H1 (cell line): ENCODE measurements around the gene ACOT9. TPM values are rescaled to one million over a fixed set of nuclear protein-coding genes. Genes with fewer than 3 reads are reported as not detected.

Source experiments
- CTCF ChIA-PET: fragments of 300-600 bp; sonication (Branson Sonifier 250); formaldehyde crosslinking; loops from one replicate; lab custom pipeline; 2021; ENCODE audit not compliant: partially characterized antibody; lab: Charles Lee
- POLR2A ChIA-PET: fragments of 300-600 bp; sonication (Branson Sonifier 250); formaldehyde crosslinking; loops from one replicate; lab custom pipeline; 2021; ENCODE audit warnings: inconsistent platforms; ENCODE audit not compliant: partially characterized antibody; lab: Charles Lee
- DNase-seq, 2 experiments: peaks; one replicate each; pipeline versions ENCODE4 v3.0.0 to v3.0.0-alpha.2; 2010 to 2022; ENCODE audit warnings: low spot score in 2 of 2, low read depth in 1 of 2, mixed read lengths in 1 of 2
- FAIRE-seq: peaks from 2 replicates; lab custom pipeline; 2011; peaks lifted over from hg19 to GRCh38; lab: Jason Lieb, UNC
- H2AFZ ChIP-seq: 2 replicates; pipeline ENCODE4 v1.8.1; 2012; ENCODE audit warnings: low read length, inconsistent platforms
- H2AK5ac ChIP-seq: 2 replicates; pipeline ENCODE4 v1.6.1; 2013; ENCODE audit warnings: low read depth, low read length
- H2BK120ac ChIP-seq: replicated peaks from 2 replicates; pipeline ENCODE3; 2013; ENCODE audit warnings: low read depth, low read length, inconsistent platforms
- H2BK12ac ChIP-seq: 2 replicates; pipeline ENCODE4 v1.6.1; 2013; ENCODE audit warnings: low read depth, low read length
- H2BK15ac ChIP-seq: 2 replicates; pipeline ENCODE4 v1.6.1; 2013; ENCODE audit warnings: low read length
- H2BK20ac ChIP-seq: 2 replicates; pipeline ENCODE4 v1.6.1; 2013; ENCODE audit warnings: low read length
- H2BK5ac ChIP-seq: 2 replicates; pipeline ENCODE4 v1.6.1; 2013; ENCODE audit warnings: low read depth, low read length
- H3K14ac ChIP-seq: 2 replicates; pipeline ENCODE4 v1.6.1; 2013; ENCODE audit warnings: inconsistent platforms; ENCODE audit not compliant: insufficient read length
- H3K18ac ChIP-seq: 2 replicates; pipeline ENCODE4 v1.6.1; 2013; ENCODE audit warnings: low read length; ENCODE audit errors: extremely low read depth
- H3K23ac ChIP-seq: 2 replicates; pipeline ENCODE4 v1.6.1; 2013; ENCODE audit warnings: inconsistent platforms; ENCODE audit not compliant: insufficient read length
- H3K23me2 ChIP-seq: 2 replicates; pipeline ENCODE4 v1.6.1; 2013; ENCODE audit warnings: low read depth, low read length
- H3K27ac ChIP-seq: 2 replicates; pipeline ENCODE4 v1.6.1; 2011; ENCODE audit warnings: low read depth, low read length, inconsistent platforms
- H3K27me3 ChIP-seq, 4 experiments: replicated peaks in 1 of 4; 1 replicate in 1 of 4; 2 replicates in 3 of 4; pipeline versions ENCODE4 v1.6.1 to v1.8.1; 2011 to 2013; ENCODE audit warnings: low read length in 3 of 4, mild to moderate bottlenecking in 3 of 4, inconsistent platforms in 2 of 4, mixed read lengths in 2 of 4, moderate library complexity in 1 of 4; ENCODE audit not compliant: control insufficient read depth in 3 of 4, insufficient read depth in 3 of 4; ENCODE audit errors: extremely low read depth in 1 of 4
- H3K36me3 ChIP-seq, 4 experiments: 2 replicates each; pipeline versions ENCODE4 v1.6.1 to v1.8.1; 2011 to 2013; ENCODE audit warnings: mild to moderate bottlenecking in 4 of 4, low read length in 3 of 4, moderate library complexity in 2 of 4, control low read depth in 1 of 4, inconsistent platforms in 1 of 4; ENCODE audit not compliant: insufficient read depth in 4 of 4, control insufficient read depth in 2 of 4
- H3K4ac ChIP-seq: replicated peaks from 2 replicates; pipeline ENCODE3; 2013; ENCODE audit warnings: low read length, low read depth, mixed read lengths, inconsistent platforms; ENCODE audit not compliant: insufficient read length
- H3K4me1 ChIP-seq, 4 experiments: replicated peaks in 1 of 4; 1 replicate in 1 of 4; 2 replicates in 3 of 4; pipeline versions ENCODE4 v1.6.1 to v1.8.1; 2011 to 2013; ENCODE audit warnings: low read length in 3 of 4, inconsistent platforms in 2 of 4, mixed read lengths in 1 of 4; ENCODE audit not compliant: insufficient read depth in 4 of 4, control insufficient read depth in 3 of 4
- H3K4me2 ChIP-seq, 2 experiments: 2 replicates each; pipeline versions ENCODE4 v1.6.1 to v1.8.1; 2011 to 2013; ENCODE audit warnings: low read depth in 2 of 2, low read length in 2 of 2, control low read depth in 1 of 2, inconsistent platforms in 1 of 2, mild to moderate bottlenecking in 1 of 2; ENCODE audit not compliant: insufficient read depth in 1 of 2
- H3K4me3 ChIP-seq, 4 experiments: fragments of 200-600, 300-600 bp in 1 of 4; sonication (generic), shearing (Covaris generic), sonication (Bioruptor Twin) in 1 of 4; 2 replicates each; pipeline versions ENCODE4 v1.5.1 to v1.8.1; 2011 to 2016; ENCODE audit warnings: low read length in 4 of 4, low read depth in 3 of 4, control low read depth in 2 of 4, inconsistent platforms in 2 of 4, mild to moderate bottlenecking in 2 of 4, mixed read lengths in 1 of 4, moderate library complexity in 1 of 4; ENCODE audit not compliant: insufficient read depth in 2 of 4; ENCODE audit errors: extremely low read depth in 1 of 4
- H3K56ac ChIP-seq: replicated peaks from 2 replicates; pipeline ENCODE3; 2013; ENCODE audit warnings: low read depth, mild to moderate bottlenecking, mixed read lengths, low read length, inconsistent platforms; ENCODE audit not compliant: insufficient read length
- H3K79me1 ChIP-seq: 2 replicates; pipeline ENCODE4 v1.6.1; 2013; ENCODE audit warnings: low read depth, low read length, control low read depth
- H3K79me2 ChIP-seq, 2 experiments: 2 replicates each; pipeline versions ENCODE4 v1.6.1 to v1.8.1; 2012 to 2013; ENCODE audit warnings: low read length in 2 of 2, mild to moderate bottlenecking in 2 of 2, inconsistent platforms in 1 of 2; ENCODE audit not compliant: insufficient read depth in 2 of 2, control insufficient read depth in 1 of 2
- H3K9ac ChIP-seq, 4 experiments: replicated peaks in 1 of 4; 1 replicate in 1 of 4; 2 replicates in 3 of 4; pipeline versions ENCODE4 v1.6.1 to v1.8.1; 2011 to 2013; ENCODE audit warnings: low read depth in 3 of 4, low read length in 3 of 4, control low read depth in 2 of 4, mild to moderate bottlenecking in 2 of 4, moderate library complexity in 2 of 4, inconsistent platforms in 1 of 4; ENCODE audit errors: extremely low read depth in 1 of 4
- H3K9me3 ChIP-seq, 2 experiments: 2 replicates each; pipeline versions ENCODE4 v1.6.1 to v1.8.1; 2012 to 2013; ENCODE audit warnings: mild to moderate bottlenecking in 2 of 2, moderate library complexity in 2 of 2, control low read depth in 1 of 2, inconsistent platforms in 1 of 2, low read depth in 1 of 2, low read length in 1 of 2, mixed read lengths in 1 of 2; ENCODE audit not compliant: insufficient read depth in 2 of 2
- H4K20me1 ChIP-seq, 2 experiments: replicated peaks in 1 of 2; 2 replicates each; pipeline versions ENCODE3 to v1.8.1; 2011 to 2013; ENCODE audit warnings: inconsistent platforms in 2 of 2, low read length in 2 of 2, mild to moderate bottlenecking in 1 of 2; ENCODE audit not compliant: insufficient read depth in 2 of 2, control insufficient read depth in 1 of 2
- H4K5ac ChIP-seq: 2 replicates; pipeline ENCODE4 v1.6.1; 2013; ENCODE audit warnings: low read length, low read depth, mixed read lengths, inconsistent platforms; ENCODE audit not compliant: insufficient read length
- H4K8ac ChIP-seq: 2 replicates; pipeline ENCODE4 v1.8.0; 2013; ENCODE audit warnings: mild to moderate bottlenecking, moderate library complexity, low read length, inconsistent platforms; ENCODE audit not compliant: insufficient read depth; ENCODE audit errors: extremely low read depth
- H4K91ac ChIP-seq: replicated peaks from 2 replicates; pipeline ENCODE3; 2013; ENCODE audit warnings: low read length, mixed read lengths, inconsistent platforms; ENCODE audit not compliant: insufficient read length
- JUND ChIP-seq: IDR thresholded peaks from 2 replicates; pipeline ENCODE4 v1.6.1; 2011; ENCODE audit warnings: mild to moderate bottlenecking, improper control_type of control experiment, low read length
- KDM1A ChIP-seq: fragments of 200-600, 300-600 bp; sonication (generic); IDR thresholded peaks from 2 replicates; pipeline ENCODE4 v1.7.1; 2016; ENCODE audit warnings: mild to moderate bottlenecking, low read length, borderline replicate concordance
- KDM5A ChIP-seq: fragments of 200-600 bp; IDR thresholded peaks from 2 replicates; pipeline ENCODE4 v1.7.1; 2012; ENCODE audit warnings: mild to moderate bottlenecking, low read length, inconsistent platforms, mixed read lengths
- NANOG ChIP-seq: IDR thresholded peaks from 2 replicates; pipeline ENCODE4 v1.6.1; 2011; ENCODE audit warnings: low read length, low read depth, mild to moderate bottlenecking, inconsistent platforms; ENCODE audit not compliant: insufficient read depth, poor library complexity, severe bottlenecking
- SRF ChIP-seq: IDR thresholded peaks from 2 replicates; pipeline ENCODE4 v1.6.1; 2011; ENCODE audit warnings: mild to moderate bottlenecking, low read depth, low read length, moderate library complexity
- SUZ12 ChIP-seq: fragments of 200-600 bp; sonication (generic); IDR thresholded peaks from 2 replicates; pipeline ENCODE4 v1.6.1; 2012; ENCODE audit warnings: mild to moderate bottlenecking, inconsistent platforms, low read length, moderate library complexity, mixed read lengths
- TAF7 ChIP-seq: optimal IDR thresholded peaks from 2 replicates; pipeline ENCODE3; 2011; ENCODE audit warnings: low read depth, mild to moderate bottlenecking, inconsistent platforms, low read length, moderate library complexity, borderline replicate concordance
- WGBS, 2 experiments: shearing (Covaris generic) in 1 of 2; methylation state at CpG; one replicate each; pipeline versions ENCODE4 v1.1.6 to v1.1.7; 2013 to 2015; ENCODE audit warnings: low lambda C conversion rate in 2 of 2, mixed read lengths in 2 of 2, inconsistent platforms in 1 of 2, low coverage in 1 of 2, missing lambda C conversion rate in 1 of 2; ENCODE audit not compliant: insufficient replicate concordance in 2 of 2, insufficient coverage in 1 of 2, insufficient read length in 1 of 2; ENCODE audit errors: extremely low coverage in 1 of 2, missing lambda C conversion rate in 1 of 2; 5-methylcytosine and 5-hydroxymethylcytosine counted together
- polyA plus RNA-seq, 7 experiments: library from polyadenylated mRNA; depleted of rRNA in 3 of 7; stranded (reverse) in 5 of 7; unstranded in 2 of 7; fragments of >200 nt in 5 of 7; fragments of 200-250 nt in 2 of 7; gene quantifications; 1 replicate in 5 of 7; 2 replicates in 1 of 7; 4 replicates in 1 of 7; pipeline versions ENCODE4 v1.2.1 to v1.2.3, GENCODE V29; 2011 to 2013; ENCODE audit warnings: missing spikeins in 2 of 7, mixed read lengths in 2 of 7
- total RNA-seq: library from RNA; stranded (reverse); fragmentation: NEBNext Ultra II Directional; extraction: Animal tissue kit (Norgen Biotek cat#: 25700); gene quantifications from 2 replicates; pipeline ENCODE4 v1.2.1, GENCODE V29; 2021
- TF ChIP-seq, protein P1 (sequence below): IDR thresholded peaks from 2 replicates; pipeline ENCODE4 v1.6.1; 2011; ENCODE audit warnings: low read length, improper control_type of control experiment

ACOT9 gene
- total and polyA plus RNA-seq, 2 of the 8 experiments (the other 6 are each of a cell fraction or from before 2014, with no cell fraction given): 20.7 to 39.5 TPM

DNA sequence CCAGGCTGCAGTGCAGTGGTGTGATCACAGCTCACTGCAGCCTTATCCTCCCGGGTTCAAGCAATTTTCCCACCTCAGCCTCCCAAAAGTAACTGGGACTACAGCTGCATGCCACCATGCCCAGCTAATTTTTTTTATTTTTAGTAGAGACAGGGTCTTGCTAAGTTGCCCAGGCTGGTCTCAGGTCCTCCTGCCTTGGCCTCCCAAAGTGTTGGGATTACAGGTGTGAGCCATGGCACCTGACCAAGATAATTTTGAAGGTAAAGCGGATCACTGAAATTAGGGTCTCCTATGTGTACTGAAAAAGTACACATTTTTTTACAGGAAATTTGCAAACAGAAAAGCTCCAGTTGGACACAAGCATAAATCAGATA is 44.7 kb upstream of the ACOT9 start:
- FAIRE-seq: no peak
- no peak overlapping the region for H4K8ac ChIP-seq
- H2BK15ac ChIP-seq: no peak overlapping the region
- H2BK120ac ChIP-seq: no peak overlapping the region
- H3K79me1 ChIP-seq: no peaks in the 10 kb centered on the region
- no peak overlapping the region for H3K4ac ChIP-seq
- H2BK5ac ChIP-seq: no peak overlapping the region
- 88% methylated on average over 2 of the region's 2 CpGs; no CpG with 5 or more reads in 1 of the 2 experiments for WGBS, 2 experiments
- H4K5ac ChIP-seq: no peak overlapping the region
- H3K27me3 ChIP-seq: no peaks in the 10 kb centered on the region
- no peaks in the 10 kb centered on the region for H3K9me3 ChIP-seq
- CTCF ChIA-PET: interaction anchor here (0.9 kb wide), 2 partner anchors 31 to 115 kb away, joined by 3 read pairs; no protein-coding TSS in a partner anchor
- no peak overlapping the region for H3K14ac ChIP-seq
- POLR2A ChIA-PET: no interaction called here
- no peak overlapping the region for H2AFZ ChIP-seq
- no peak overlapping the region for H3K9ac ChIP-seq
- TF ChIP-seq NANOG: no peak
- no peak for TF ChIP-seq TAF7
- no peak for TF ChIP-seq KDM1A
- no peak for TF ChIP-seq JUND
- no peak for TF ChIP-seq SRF
- TF ChIP-seq SUZ12: no peak
- TF ChIP-seq, protein P1, sequence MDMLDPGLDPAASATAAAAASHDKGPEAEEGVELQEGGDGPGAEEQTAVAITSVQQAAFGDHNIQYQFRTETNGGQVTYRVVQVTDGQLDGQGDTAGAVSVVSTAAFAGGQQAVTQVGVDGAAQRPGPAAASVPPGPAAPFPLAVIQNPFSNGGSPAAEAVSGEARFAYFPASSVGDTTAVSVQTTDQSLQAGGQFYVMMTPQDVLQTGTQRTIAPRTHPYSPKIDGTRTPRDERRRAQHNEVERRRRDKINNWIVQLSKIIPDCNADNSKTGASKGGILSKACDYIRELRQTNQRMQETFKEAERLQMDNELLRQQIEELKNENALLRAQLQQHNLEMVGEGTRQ: no peak
- no peak for TF ChIP-seq KDM5A
- TF ChIP-seq, all 59 proteins: peak for 0
- H2BK12ac ChIP-seq: no peak overlapping the region
- H3K79me2 ChIP-seq: no peaks in the 10 kb centered on the region
- H3K56ac ChIP-seq: no peak overlapping the region
- H3K23ac ChIP-seq: no peak overlapping the region
- no peaks in the 10 kb centered on the region for H4K20me1 ChIP-seq
- H2AK5ac ChIP-seq: no peak overlapping the region
- DNase-seq: no peak
- no peak overlapping the region for H3K4me2 ChIP-seq
- peaks cover 0 to 8% (median 0%) of the 10 kb centered on the region in 4 experiments; a peak in 1 of 8 replicates for H3K36me3 ChIP-seq
- no peak overlapping the region for H3K4me3 ChIP-seq
- H3K27ac ChIP-seq: no peak overlapping the region
- H2BK20ac ChIP-seq: no peak overlapping the region
- H3K18ac ChIP-seq: no peak overlapping the region
- no peak overlapping the region for H4K91ac ChIP-seq
- H3K4me1 ChIP-seq: no peaks in the 10 kb centered on the region
- peaks cover 3% of the 10 kb centered on the region; the same call in 1 of the 2 replicates for H3K23me2 ChIP-seq
